Right atrium auricular region (tissue), 2 donors: ENCODE results near the gene NLK. TPM values are rescaled to one million over a fixed set of nuclear protein-coding genes. Genes with fewer than 3 reads are reported as not detected.

Source experiments
- DNase-seq: peaks from one replicate; pipeline ENCODE4 v3.0.0-alpha.2; 2019; ENCODE audit warnings: low spot score
- H3K27ac ChIP-seq, 2 donors: fragments of 200-600 bp; sonication (generic); 1 replicate in 1 of 2; 2 replicates in 1 of 2; pipeline ENCODE4 v1.5.1; 2016 to 2019
- H3K27me3 ChIP-seq, 2 donors: fragments of 200-600 bp; sonication (generic); one replicate each; pipeline versions ENCODE4 v1.5.1 to v1.6.0; 2017 to 2019
- H3K36me3 ChIP-seq: fragments of 200-600 bp; sonication (generic); one replicate; pipeline ENCODE4 v1.5.1; 2016
- H3K4me1 ChIP-seq, 2 donors: fragments of 200-600 bp; sonication (generic); one replicate each; pipeline versions ENCODE4 v1.5.1 to v1.6.0; 2017 to 2019
- H3K4me3 ChIP-seq, 2 donors: fragments of 200-600 bp; sonication (generic); 1 replicate in 1 of 2; 2 replicates in 1 of 2; pipeline ENCODE4 v1.5.1; 2017 to 2019; ENCODE audit warnings: mild to moderate bottlenecking in 1 of 2, moderate library complexity in 1 of 2
- H3K9me3 ChIP-seq, 2 donors: fragments of 200-600 bp; sonication (generic); one replicate each; pipeline ENCODE4 v1.5.1; 2019
- total RNA-seq, 2 donors: library from RNA; depleted of rRNA; stranded (reverse); fragments of >200 nt; gene quantifications; one replicate each; pipeline ENCODE4 v1.1.0, GENCODE V29; 2016
- TF ChIP-seq, protein P1 (sequence below), 2 donors: fragments of 200-600 bp; sonication (generic); IDR thresholded peaks; one replicate each; pipeline ENCODE4 v1.5.1; 2019; ENCODE audit warnings: antibody characterized with exemption in 2 of 2

The NLK gene
- total RNA-seq, 2 donors from 2014 or later: 17.9 to 19.4 TPM

DNA sequence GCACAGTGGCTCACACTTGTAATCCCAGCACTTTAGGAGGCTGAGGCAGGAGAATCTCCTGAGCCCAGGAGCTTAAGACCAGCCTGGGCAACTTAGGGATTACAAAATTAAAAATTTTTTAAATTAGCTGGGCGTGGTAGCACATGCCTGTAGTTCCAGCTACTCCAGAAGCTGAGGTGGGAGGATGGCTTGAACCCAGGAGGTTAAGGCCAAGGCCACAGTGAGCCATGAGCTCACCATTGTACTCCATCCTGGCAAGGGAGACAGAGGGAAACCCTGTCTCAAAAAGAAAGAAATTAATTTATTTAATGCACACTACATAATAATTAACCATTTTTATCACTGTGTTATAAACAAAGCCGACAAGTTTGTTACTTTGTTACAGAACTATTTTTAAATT is 145.5 kb downstream of the NLK start:
- Histone ChIP-seq H3K36me3 (peaks cover 32% of the 10 kb centered on the region), H3K27ac (no peak overlapping the region), H3K4me1 (no peaks in the 10 kb centered on the region), H3K27me3 (no peaks in the 10 kb centered on the region), H3K4me3 (no peak overlapping the region), H3K9me3 (no peaks in the 10 kb centered on the region)
- no peak for DNase-seq
- TF ChIP-seq, protein P1, sequence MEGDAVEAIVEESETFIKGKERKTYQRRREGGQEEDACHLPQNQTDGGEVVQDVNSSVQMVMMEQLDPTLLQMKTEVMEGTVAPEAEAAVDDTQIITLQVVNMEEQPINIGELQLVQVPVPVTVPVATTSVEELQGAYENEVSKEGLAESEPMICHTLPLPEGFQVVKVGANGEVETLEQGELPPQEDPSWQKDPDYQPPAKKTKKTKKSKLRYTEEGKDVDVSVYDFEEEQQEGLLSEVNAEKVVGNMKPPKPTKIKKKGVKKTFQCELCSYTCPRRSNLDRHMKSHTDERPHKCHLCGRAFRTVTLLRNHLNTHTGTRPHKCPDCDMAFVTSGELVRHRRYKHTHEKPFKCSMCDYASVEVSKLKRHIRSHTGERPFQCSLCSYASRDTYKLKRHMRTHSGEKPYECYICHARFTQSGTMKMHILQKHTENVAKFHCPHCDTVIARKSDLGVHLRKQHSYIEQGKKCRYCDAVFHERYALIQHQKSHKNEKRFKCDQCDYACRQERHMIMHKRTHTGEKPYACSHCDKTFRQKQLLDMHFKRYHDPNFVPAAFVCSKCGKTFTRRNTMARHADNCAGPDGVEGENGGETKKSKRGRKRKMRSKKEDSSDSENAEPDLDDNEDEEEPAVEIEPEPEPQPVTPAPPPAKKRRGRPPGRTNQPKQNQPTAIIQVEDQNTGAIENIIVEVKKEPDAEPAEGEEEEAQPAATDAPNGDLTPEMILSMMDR (IDR thresholded peaks at IDR 0.05): no peak

GRCh38 chr17:28188841-28189263 is 146.4 kb downstream of the NLK start:
- Histone ChIP-seq H3K9me3 (no peaks in the 10 kb centered on the region), H3K27ac (no peak overlapping the region), H3K4me3 (no peak overlapping the region), H3K27me3 (no peaks in the 10 kb centered on the region), H3K36me3 (peaks cover 38% of the 10 kb centered on the region), H3K4me1 (no peaks in the 10 kb centered on the region)
- no peak for DNase-seq
- TF ChIP-seq, protein P1 (IDR thresholded peaks at IDR 0.05): no peak

GRCh38 chr17:28189667-28190066 is 147.2 kb downstream of the NLK start:
- Histone ChIP-seq H3K36me3 (peaks cover 41% of the 10 kb centered on the region), H3K4me3 (no peak overlapping the region), H3K27me3 (no peaks in the 10 kb centered on the region), H3K27ac (no peak overlapping the region), H3K4me1 (no peaks in the 10 kb centered on the region), H3K9me3 (no peaks in the 10 kb centered on the region)
- TF ChIP-seq, protein P1 (IDR thresholded peaks at IDR 0.05): no peak
- no peak for DNase-seq

DNA sequence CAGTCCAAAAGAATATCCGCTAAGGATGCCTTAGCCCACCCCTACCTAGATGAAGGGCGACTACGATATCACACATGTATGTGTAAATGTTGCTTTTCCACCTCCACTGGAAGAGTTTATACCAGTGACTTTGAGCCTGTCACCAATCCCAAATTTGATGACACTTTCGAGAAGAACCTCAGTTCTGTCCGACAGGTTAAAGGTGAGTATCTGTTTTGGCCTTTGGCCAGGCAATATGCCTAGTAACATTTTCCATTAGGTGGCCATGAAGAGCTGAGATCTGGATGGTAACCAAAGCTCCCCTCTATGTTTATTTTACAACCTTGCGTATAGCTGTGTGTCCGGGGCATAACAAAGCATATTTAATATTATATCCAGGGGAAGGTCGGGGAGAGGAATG is 148.5 kb downstream of the NLK start:
- no peak for DNase-seq
- Histone ChIP-seq H3K36me3 (peaks cover 33% of the 10 kb centered on the region), H3K9me3 (no peaks in the 10 kb centered on the region), H3K4me1 (no peaks in the 10 kb centered on the region), H3K4me3 (no peak overlapping the region), H3K27me3 (no peaks in the 10 kb centered on the region), H3K27ac (no peak overlapping the region)
- TF ChIP-seq, protein P1 (IDR thresholded peaks at IDR 0.05): no peak

- no peak overlapping the region for H3K27ac ChIP-seq
- no peaks in the 10 kb centered on the region for H3K4me1 ChIP-seq
- no peak for DNase-seq
- no peaks in the 10 kb centered on the region for H3K9me3 ChIP-seq
- TF ChIP-seq, protein P1 (IDR thresholded peaks at IDR 0.05): peak in 1 of 2 donors; percentile 22
- no peak overlapping the region for H3K4me3 ChIP-seq
- H3K36me3 ChIP-seq: peaks cover 23% of the 10 kb centered on the region
- H3K27me3 ChIP-seq: no peaks in the 10 kb centered on the region
Observed at GRCh38 chr17:28193241-28193640, 150.8 kb downstream of the NLK start.

GRCh38 chr17:28194382-28194781 is 151.9 kb downstream of the NLK start:
- no peaks in the 10 kb centered on the region for H3K27me3 ChIP-seq
- H3K36me3 ChIP-seq: peaks cover 23% of the 10 kb centered on the region
- H3K4me1 ChIP-seq: no peaks in the 10 kb centered on the region
- DNase-seq: no peak
- TF ChIP-seq, protein P1 (IDR thresholded peaks at IDR 0.05): no peak
- H3K9me3 ChIP-seq: no peaks in the 10 kb centered on the region
- no peak overlapping the region for H3K4me3 ChIP-seq
- no peak overlapping the region for H3K27ac ChIP-seq
